ENCODE measurements around the gene MARCHF2.
A peak's percentile ranks its signal among the peaks of the same experiment; 100 is the strongest.

Gene MARCHF2

GRCh38 chr19:8387688-8388611 is 25.2 kb upstream of the MARCHF2 start:
- DNase-seq (ENCODE audit: low read depth in 2 of 2): no peak

GRCh38 chr19:8388612-8388958 is 24.5 kb upstream of the MARCHF2 start:
- DNase-seq (ENCODE audit: low read depth in 2 of 2): no peak

GRCh38 chr19:8389891-8390616 is 23.1 kb upstream of the MARCHF2 start, which contains the start of gene RAB11B:
Gene RAB11B (plus strand): TSS chr19:8390360. CDS start chr19:8390417, 57 bp downstream.
- peak; percentile 98 for DNase-seq (ENCODE audit: low read depth in 2 of 2)

- DNase-seq (ENCODE audit: low read depth in 2 of 2): peak; percentile 90 to 99
Measured at GRCh38 chr19:8390617-8390981, 22.5 kb upstream of the MARCHF2 start.

GRCh38 chr19:8391198-8392016 is 21.7 kb upstream of the MARCHF2 start:
- DNase-seq (ENCODE audit: low read depth in 2 of 2): no peak

GRCh38 chr19:8392017-8392591 is 21.0 kb upstream of the MARCHF2 start:
- no peak for DNase-seq (ENCODE audit: low read depth in 2 of 2)

- DNase-seq (ENCODE audit: low read depth in 2 of 2): no peak
Measured at GRCh38 chr19:8393192-8393870, 19.8 kb upstream of the MARCHF2 start.

- DNase-seq (ENCODE audit: low read depth in 2 of 2): no peak
Measured at GRCh38 chr19:8393871-8394250, 19.2 kb upstream of the MARCHF2 start.

- DNase-seq (ENCODE audit: low read depth in 2 of 2): no peak
Measured at GRCh38 chr19:8395621-8396082, 17.5 kb upstream of the MARCHF2 start.

- DNase-seq (ENCODE audit: low read depth in 2 of 2): no peak
Measured at GRCh38 chr19:8396185-8396562, 16.9 kb upstream of the MARCHF2 start.

- peak; percentile 60 to 67 for DNase-seq (ENCODE audit: low read depth in 2 of 2)
Measured at GRCh38 chr19:8396563-8397203, 16.4 kb upstream of the MARCHF2 start.

- no peak for DNase-seq (ENCODE audit: low read depth in 2 of 2)
Measured at GRCh38 chr19:8397271-8397670, 15.8 kb upstream of the MARCHF2 start.

- no peak for DNase-seq (ENCODE audit: low read depth in 2 of 2)
Measured at GRCh38 chr19:8397746-8398310, 15.3 kb upstream of the MARCHF2 start.

GRCh38 chr19:8398311-8398771 is 14.8 kb upstream of the MARCHF2 start:
- no peak for DNase-seq (ENCODE audit: low read depth in 2 of 2)

- no peak for DNase-seq (ENCODE audit: low read depth in 2 of 2)
Measured at GRCh38 chr19:8399681-8400188, 13.4 kb upstream of the MARCHF2 start.

- DNase-seq (ENCODE audit: low read depth in 2 of 2): no peak
Measured at GRCh38 chr19:8401981-8402411, 11.1 kb upstream of the MARCHF2 start.

- DNase-seq (ENCODE audit: low read depth in 2 of 2): no peak
Measured at GRCh38 chr19:8403098-8403819, 9.8 kb upstream of the MARCHF2 start.

GRCh38 chr19:8403820-8404109 is 9.3 kb upstream of the MARCHF2 start:
- no peak for DNase-seq (ENCODE audit: low read depth in 2 of 2)

GRCh38 chr19:8404391-8405151 is 8.5 kb upstream of the MARCHF2 start:
- DNase-seq (ENCODE audit: low read depth in 2 of 2): no peak

Measured in stimulated activated CD4-positive, alpha-beta T cell treated with anti-CD3 and anti-CD28 coated beads, Interleukin-4, amount 100 ng/mL, for 48 hours (primary cell).